Ovary (tissue), 3 donors: ENCODE measurements around the gene DRC1.

ENCODE experiments used
- POLR2A ChIP-seq: fragments of 450-650 bp; IDR thresholded peaks from one replicate; pipeline ENCODE4 v1.6.1; 2017; ENCODE audit warnings: antibody characterized with exemption, mild to moderate bottlenecking, moderate library complexity
- TF ChIP-seq, protein P1 (sequence below), 3 donors: fragments of 450-650 bp in 2 of 3; fragments of 200-600 bp in 1 of 3; IDR thresholded peaks; one replicate each; pipeline versions ENCODE4 v1.5.1 to v1.8.0; 2016 to 2022; ENCODE audit warnings: antibody characterized with exemption in 3 of 3, mild to moderate bottlenecking in 1 of 3
- donor health status: DM: no; HTN: no; CAD: no.

DNA sequence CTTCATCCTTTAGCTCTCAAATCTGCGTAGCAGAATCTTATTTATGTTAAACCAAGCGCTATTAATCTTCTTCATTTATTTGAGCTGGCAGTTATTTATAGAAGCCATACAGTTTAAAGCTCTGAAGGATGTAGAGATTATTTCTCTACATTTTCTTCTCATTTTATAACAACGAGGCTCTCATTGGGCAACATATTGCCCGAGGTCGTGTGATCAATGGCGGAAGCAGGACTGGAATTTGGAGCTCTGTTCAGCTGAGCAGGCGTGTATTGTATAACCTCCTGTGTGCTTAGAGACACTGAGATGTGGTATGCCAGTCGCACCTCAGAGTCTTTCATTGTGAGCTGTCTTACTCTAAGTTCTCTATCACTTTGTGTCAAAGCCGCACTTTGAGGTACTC, 17.5 kb upstream of the DRC1 start:
- TF ChIP-seq, protein P1, sequence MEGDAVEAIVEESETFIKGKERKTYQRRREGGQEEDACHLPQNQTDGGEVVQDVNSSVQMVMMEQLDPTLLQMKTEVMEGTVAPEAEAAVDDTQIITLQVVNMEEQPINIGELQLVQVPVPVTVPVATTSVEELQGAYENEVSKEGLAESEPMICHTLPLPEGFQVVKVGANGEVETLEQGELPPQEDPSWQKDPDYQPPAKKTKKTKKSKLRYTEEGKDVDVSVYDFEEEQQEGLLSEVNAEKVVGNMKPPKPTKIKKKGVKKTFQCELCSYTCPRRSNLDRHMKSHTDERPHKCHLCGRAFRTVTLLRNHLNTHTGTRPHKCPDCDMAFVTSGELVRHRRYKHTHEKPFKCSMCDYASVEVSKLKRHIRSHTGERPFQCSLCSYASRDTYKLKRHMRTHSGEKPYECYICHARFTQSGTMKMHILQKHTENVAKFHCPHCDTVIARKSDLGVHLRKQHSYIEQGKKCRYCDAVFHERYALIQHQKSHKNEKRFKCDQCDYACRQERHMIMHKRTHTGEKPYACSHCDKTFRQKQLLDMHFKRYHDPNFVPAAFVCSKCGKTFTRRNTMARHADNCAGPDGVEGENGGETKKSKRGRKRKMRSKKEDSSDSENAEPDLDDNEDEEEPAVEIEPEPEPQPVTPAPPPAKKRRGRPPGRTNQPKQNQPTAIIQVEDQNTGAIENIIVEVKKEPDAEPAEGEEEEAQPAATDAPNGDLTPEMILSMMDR (IDR thresholded peaks at IDR 0.05): no peak
- no peak for TF ChIP-seq POLR2A
